Smooth muscle cell (in vitro differentiated cells): ENCODE results near the gene SNX27. TPM values are rescaled to one million over a fixed set of nuclear protein-coding genes. Genes with fewer than 3 reads are reported as not detected.
A peak's percentile ranks its signal among the peaks of the same experiment; 100 is the strongest.
"Not testable (repeated sequence)": the region's sequence is repeated elsewhere in the genome, so short reads cannot be mapped to it uniquely, and the experiment has no call there.

Source experiments
- DNase-seq: peaks from one replicate; lab custom pipeline; 2025; ENCODE audit not compliant: unreplicated experiment; lab: John Stamatoyannopoulos, UW
- H2AFZ ChIP-seq: fragments of 200-600 bp; sonication (generic); 2 replicates; pipeline ENCODE4 v1.6.0; 2016; ENCODE audit warnings: antibody characterized with exemption, low read depth, mild to moderate bottlenecking
- H3F3A ChIP-seq: fragments of 200-600 bp; sonication (generic); 2 replicates; pipeline ENCODE4 v1.6.0; 2017; ENCODE audit warnings: antibody characterized with exemption, low read depth
- H3K27ac ChIP-seq: fragments of 200-600 bp; sonication (generic); 2 replicates; pipeline ENCODE4 v1.5.1; 2016; ENCODE audit warnings: low read depth, mild to moderate bottlenecking
- H3K27me3 ChIP-seq: fragments of 200-600 bp; sonication (generic); 2 replicates; pipeline ENCODE4 v1.6.1; 2016; ENCODE audit warnings: low read depth, mild to moderate bottlenecking
- H3K36me3 ChIP-seq: fragments of 200-600 bp; sonication (generic); 2 replicates; pipeline ENCODE4 v1.5.1; 2016; ENCODE audit warnings: low read depth
- H3K4me1 ChIP-seq: fragments of 200-600 bp; sonication (generic); 2 replicates; pipeline ENCODE4 v1.5.1; 2016; ENCODE audit warnings: low read depth
- H3K4me2 ChIP-seq: fragments of 200-600 bp; sonication (generic); 2 replicates; pipeline ENCODE4 v1.6.0; 2016; ENCODE audit warnings: mild to moderate bottlenecking
- H3K4me3 ChIP-seq: fragments of 200-600 bp; sonication (generic); 2 replicates; pipeline ENCODE4 v1.5.1; 2016; ENCODE audit warnings: mild to moderate bottlenecking
- H3K79me2 ChIP-seq: fragments of 200-600 bp; sonication (generic); 2 replicates; pipeline ENCODE4 v1.6.0; 2016; ENCODE audit warnings: low read depth, mild to moderate bottlenecking
- H3K9ac ChIP-seq: fragments of 200-600 bp; sonication (generic); 2 replicates; pipeline ENCODE4 v1.6.0; 2016; ENCODE audit warnings: low read depth
- H3K9me3 ChIP-seq: fragments of 200-600 bp; sonication (generic); replicated peaks from 2 replicates; pipeline ENCODE4 v1.5.1; 2016; ENCODE audit warnings: low read depth
- H4K20me1 ChIP-seq: fragments of 200-600 bp; sonication (generic); 2 replicates; pipeline ENCODE4 v1.6.0; 2016; ENCODE audit warnings: low read depth
- WGBS: methylation state at CpG from one replicate; pipeline ENCODE4 v1.1.7; 2016; ENCODE audit warnings: low lambda C conversion rate; 5-methylcytosine and 5-hydroxymethylcytosine counted together
- polyA plus RNA-seq: library from polyadenylated mRNA; unstranded; fragments of >200 nt; fragmentation: Nextera tagmentation; extraction: Ambion mirVana; gene quantifications from 2 replicates; pipeline ENCODE4 v1.2.1, GENCODE V29; 2016
- total RNA-seq: library from RNA; depleted of rRNA; stranded (reverse); fragments of >200 nt; gene quantifications from 2 replicates; pipeline ENCODE4 v1.2.3, GENCODE V29; 2014
- TF ChIP-seq, protein P1 (sequence below): fragments of 200-600 bp; sonication (generic); IDR thresholded peaks from 2 replicates; pipeline ENCODE4 v1.5.1; 2017; ENCODE audit warnings: borderline replicate concordance, mild to moderate bottlenecking, antibody characterized with exemption; ENCODE audit not compliant: insufficient read depth, poor library complexity, severe bottlenecking

SNX27 gene
- total and polyA plus RNA-seq, 2 experiments from 2014 or later = 11.9 to 20.9 TPM

DNA sequence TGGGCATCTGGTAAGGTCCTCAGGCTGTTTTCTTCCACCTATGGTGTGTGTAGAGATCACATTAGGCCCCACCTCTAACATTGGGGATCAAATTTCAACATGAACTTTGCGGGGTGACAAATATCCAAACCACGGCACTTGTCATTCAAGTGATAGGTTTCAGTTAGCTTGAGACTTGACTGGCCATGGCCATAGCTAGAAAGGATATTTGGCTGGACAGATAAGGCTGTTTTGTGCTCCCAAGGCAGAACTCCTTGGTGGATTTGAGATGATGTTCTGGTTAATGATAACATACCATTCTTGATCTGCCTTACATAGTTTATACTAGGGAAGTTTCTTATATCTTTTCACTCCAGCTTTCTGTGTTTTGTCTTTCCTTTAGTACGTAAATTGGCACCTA is 56.2 kb downstream of the SNX27 start:
- H3K9me3 ChIP-seq = no peaks in the 10 kb centered on the region
- H3F3A ChIP-seq = no peaks in the 10 kb centered on the region
- no peak overlapping the region for H3K27ac ChIP-seq
- H3K4me2 ChIP-seq = no peak overlapping the region
- no peaks in the 10 kb centered on the region for H3K27me3 ChIP-seq
- no peak overlapping the region for H3K4me3 ChIP-seq
- peaks cover 3% of the 10 kb centered on the region for H4K20me1 ChIP-seq
- H3K4me1 ChIP-seq = no peaks in the 10 kb centered on the region
- H2AFZ ChIP-seq = no peak overlapping the region
- WGBS = 82% methylated on average over 3 of the region's 3 CpGs
- H3K36me3 ChIP-seq = peaks cover 16% of the 10 kb centered on the region
- TF ChIP-seq, protein P1, sequence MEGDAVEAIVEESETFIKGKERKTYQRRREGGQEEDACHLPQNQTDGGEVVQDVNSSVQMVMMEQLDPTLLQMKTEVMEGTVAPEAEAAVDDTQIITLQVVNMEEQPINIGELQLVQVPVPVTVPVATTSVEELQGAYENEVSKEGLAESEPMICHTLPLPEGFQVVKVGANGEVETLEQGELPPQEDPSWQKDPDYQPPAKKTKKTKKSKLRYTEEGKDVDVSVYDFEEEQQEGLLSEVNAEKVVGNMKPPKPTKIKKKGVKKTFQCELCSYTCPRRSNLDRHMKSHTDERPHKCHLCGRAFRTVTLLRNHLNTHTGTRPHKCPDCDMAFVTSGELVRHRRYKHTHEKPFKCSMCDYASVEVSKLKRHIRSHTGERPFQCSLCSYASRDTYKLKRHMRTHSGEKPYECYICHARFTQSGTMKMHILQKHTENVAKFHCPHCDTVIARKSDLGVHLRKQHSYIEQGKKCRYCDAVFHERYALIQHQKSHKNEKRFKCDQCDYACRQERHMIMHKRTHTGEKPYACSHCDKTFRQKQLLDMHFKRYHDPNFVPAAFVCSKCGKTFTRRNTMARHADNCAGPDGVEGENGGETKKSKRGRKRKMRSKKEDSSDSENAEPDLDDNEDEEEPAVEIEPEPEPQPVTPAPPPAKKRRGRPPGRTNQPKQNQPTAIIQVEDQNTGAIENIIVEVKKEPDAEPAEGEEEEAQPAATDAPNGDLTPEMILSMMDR = no peak
- DNase-seq = no peak
- peaks cover 16% of the 10 kb centered on the region for H3K79me2 ChIP-seq
- H3K9ac ChIP-seq = no peak overlapping the region

DNA sequence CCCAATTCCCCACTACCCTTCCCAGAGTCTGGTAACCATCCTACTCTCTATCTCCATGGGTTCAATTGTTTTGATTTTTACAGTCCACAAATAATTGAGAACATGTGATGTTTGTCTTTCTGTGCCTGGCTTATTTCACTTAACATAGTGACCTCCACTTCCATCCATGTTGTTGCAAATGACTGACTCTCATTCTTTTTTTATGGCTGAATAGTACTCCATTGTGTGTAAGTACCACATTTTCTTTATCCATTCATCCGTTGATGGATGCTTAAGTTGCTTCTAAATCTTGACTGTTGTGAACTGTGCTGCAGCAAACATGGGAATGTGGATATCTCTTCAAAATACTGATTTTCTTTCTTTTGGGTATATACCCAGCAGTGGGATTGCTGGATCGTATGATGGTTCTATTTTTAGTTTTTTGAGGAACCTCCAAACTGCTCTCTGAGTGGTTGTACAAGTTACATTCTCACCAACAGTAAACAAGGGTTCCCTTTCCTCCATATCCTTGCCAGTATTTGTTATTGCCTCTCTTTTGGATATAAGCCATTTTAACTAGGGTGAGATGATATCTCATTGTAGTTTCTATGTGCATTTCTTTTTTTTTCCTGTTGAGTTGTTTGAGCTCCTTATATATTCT is 58.3 kb downstream of the SNX27 start:
- not testable (repeated sequence) for DNase-seq, H2AFZ ChIP-seq, H3K27me3 ChIP-seq, H3K9ac ChIP-seq, H3K4me2 ChIP-seq, H3K9me3 ChIP-seq, H3K27ac ChIP-seq, H3F3A ChIP-seq, H3K4me3 ChIP-seq, H3K4me1 ChIP-seq
- Histone ChIP-seq H3K79me2 (peaks cover 17% of the 10 kb centered on the region), H3K36me3 (peaks cover 16% of the 10 kb centered on the region), H4K20me1 (peaks cover 11% of the 10 kb centered on the region)
- 99% methylated on average over 2 of the region's 2 CpGs for WGBS

DNA sequence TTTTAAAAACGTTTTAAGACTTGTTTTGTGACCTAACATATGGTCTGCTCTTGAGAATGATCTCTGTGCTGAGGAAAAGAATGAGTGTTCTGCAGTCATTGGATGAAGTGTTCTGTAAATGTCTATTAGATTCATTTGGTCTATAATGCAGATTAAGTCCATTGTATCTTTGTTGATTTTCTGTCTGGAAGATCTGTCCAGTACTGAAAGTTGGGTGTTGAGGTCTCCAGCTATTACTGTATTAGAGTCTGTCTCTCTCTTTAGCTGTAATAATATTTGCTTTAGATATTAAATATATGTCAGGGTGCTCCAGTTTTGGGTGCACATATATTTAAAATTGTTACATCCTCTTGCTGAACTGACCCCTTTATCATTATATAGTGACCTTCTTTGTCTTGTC is 61.6 kb downstream of the SNX27 start:
- Histone ChIP-seq H3K4me1 (no peaks in the 10 kb centered on the region), H3F3A (no peaks in the 10 kb centered on the region), H3K9me3 (no peaks in the 10 kb centered on the region), H3K4me3 (no peak overlapping the region), H2AFZ (no peak overlapping the region), H3K27me3 (no peaks in the 10 kb centered on the region), H4K20me1 (peaks cover 11% of the 10 kb centered on the region), H3K9ac (no peak overlapping the region), H3K79me2 (peaks cover 17% of the 10 kb centered on the region), H3K27ac (no peak overlapping the region), H3K4me2 (no peak overlapping the region), H3K36me3 (peaks cover 16% of the 10 kb centered on the region)
- 79% methylated on average over 1 of the region's 1 CpG for WGBS
- no peak for DNase-seq
- TF ChIP-seq, protein P1 = no peak

DNA sequence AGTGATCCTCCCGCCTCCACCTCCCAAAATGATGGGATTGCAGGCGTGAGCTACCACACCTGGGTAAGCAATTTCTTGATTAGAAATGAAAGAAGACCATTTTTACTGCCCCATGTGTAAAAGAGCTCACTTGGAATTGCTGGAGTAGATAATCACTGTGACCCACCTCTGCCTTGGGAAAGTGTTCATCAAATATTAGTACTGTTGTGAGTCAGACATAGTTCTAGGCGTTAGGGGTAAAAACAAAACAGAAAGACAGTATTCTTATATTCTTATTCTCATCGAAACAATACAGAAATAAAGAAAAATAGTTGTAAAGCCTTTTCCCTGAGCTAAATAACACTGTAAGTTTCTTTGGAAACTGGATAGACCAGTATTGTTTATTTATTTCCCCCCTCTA is 68.5 kb downstream of the SNX27 start:
- peaks cover 5% of the 10 kb centered on the region for H3K4me1 ChIP-seq
- peak overlapping the region; percentile 79 for H3K27ac ChIP-seq
- TF ChIP-seq, protein P1 = no peak
- no peaks in the 10 kb centered on the region for H4K20me1 ChIP-seq
- H3K36me3 ChIP-seq = peaks cover 4% of the 10 kb centered on the region
- no peak for DNase-seq
- H3K27me3 ChIP-seq = no peaks in the 10 kb centered on the region
- no peaks in the 10 kb centered on the region for H3K9me3 ChIP-seq
- no peak overlapping the region for H3K4me3 ChIP-seq
- H2AFZ ChIP-seq = no peak overlapping the region
- H3K9ac ChIP-seq = no peak overlapping the region
- peak overlapping the region; percentile 67 for H3K4me2 ChIP-seq
- H3F3A ChIP-seq = no peaks in the 10 kb centered on the region
- no peaks in the 10 kb centered on the region for H3K79me2 ChIP-seq
- WGBS = 74% methylated on average over 4 of the region's 4 CpGs
